DMS 273 treated with DMSO at 0.1 percent for 48 hours (cell line): ENCODE results near the gene PODN.

Source experiments
- DNase-seq: peaks from one replicate; lab custom pipeline; 2025; lab: John Stamatoyannopoulos, UW

The PODN gene

DNA sequence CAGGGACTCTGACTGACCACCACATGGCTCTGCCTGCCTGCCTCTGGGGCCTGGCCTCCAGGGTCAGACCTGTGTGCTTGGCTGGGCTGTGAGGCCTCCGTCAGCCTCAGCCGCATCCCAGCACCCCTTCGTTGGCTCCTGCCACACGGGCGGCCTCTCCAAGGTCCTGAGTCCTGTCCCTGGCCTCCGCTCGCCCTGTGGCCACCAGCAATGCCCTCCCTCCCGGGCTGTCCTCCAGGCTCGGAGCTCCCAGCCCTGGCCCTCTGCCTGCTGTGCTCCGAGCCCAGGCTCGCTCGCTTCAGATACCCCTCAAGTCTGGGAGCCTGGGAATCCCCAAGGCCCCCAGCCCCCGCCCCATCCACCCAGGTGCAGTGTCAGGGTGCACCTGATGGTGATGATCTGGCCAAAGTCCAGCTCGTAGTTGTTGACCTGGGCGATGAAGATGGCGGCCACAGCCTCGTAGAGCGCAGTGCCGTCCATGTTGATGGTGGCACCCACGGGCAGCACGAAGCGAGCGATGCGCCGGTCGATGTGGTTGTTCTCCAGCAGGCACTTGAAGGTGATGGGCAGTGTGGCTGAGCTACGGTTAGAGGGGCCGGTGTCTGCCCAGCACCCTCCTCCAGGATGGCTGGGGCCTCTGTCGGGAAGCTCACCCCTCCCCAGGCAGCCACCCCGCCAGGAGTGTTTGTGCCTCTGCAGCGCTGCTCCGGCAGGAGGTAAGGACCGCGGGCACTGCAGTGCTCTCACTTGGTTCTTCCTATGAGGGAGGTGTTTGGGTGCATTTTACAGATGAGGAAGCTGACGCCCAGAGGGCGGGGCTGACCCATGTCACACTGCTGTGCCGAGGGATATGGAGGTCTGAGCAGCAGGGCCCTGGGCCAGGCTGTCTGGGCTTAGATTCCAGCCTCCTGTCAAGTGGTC lies 28.5 kb downstream of the PODN start:
- DNase-seq = no peak

DNA sequence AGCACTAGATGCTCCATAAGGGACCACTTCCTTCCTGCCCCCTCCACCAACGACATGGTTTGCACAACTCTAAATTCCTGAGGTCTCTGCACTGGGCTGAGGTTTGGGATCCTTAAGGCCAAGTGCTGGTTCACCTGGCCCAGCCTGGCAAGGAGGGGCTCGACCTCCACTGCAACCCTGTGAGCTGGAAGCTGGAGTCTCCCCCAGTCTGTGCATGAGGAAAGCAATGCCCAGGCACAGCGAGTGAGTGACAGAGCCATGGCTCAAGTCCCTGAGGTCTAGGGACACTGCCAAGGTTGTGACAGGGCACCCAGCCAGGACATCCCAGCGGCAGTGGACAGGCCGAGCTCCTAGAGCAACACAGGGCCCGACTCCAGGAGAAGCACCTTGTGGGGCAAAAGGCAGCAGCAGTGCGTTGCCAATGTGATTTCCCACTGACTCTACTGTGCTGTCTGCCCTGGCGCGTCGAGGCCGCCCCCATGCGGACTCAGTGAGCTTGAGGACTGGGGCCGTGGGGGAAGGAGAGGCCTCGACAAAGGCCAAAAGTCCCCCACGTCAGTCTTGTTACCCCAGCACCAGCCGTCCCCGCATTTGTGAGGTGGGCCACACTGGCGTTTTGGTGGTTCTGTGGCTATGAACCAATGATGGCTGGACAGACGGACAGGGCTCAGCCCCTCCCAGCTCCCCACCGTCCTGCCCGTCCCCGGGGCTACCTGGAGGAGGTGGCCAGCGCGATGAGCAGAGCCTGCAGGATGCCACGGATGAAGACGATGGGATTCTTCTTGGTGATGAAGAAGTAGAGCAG lies 30.0 kb downstream of the PODN start:
- DNase-seq = no peak

DNA sequence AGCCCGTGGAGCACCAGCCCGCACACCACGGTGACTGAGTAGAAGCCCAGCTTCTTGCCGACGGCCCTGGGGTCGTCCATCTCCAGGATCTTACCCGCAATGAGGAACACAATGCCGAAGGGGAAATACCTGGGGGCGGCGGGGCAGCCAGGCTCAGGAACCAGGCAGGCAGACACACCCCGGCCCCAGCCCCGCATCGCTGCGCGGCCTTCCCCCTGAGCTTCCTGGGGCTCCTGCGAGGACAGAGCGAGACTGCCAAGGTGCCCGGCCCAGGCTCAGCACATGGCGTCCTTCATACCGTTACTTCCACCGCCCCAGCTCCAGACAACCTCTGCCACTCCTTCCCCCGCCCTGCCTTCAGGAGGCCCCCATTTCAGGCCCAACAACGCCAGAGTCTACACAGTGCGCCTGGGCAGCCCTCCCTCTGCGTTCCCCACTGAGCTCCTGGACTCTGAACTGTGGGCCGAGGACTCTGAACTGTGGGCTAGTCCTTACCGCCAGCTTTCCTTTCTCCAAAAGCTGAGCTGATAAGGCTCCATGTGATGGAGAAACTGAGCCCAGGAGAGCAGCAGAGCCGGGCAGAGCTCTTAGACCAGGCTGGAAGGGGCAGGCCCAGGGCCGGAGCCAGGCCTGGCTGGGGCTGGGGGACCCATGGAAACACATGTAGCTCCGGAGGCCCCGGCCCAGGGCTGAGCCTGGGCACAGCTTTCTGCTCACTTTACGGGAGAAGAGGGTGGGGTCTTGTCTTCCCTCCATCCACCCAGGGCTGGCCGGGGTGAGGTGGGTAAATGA lies 30.8 kb downstream of the PODN start:
- DNase-seq = no peak

DNA sequence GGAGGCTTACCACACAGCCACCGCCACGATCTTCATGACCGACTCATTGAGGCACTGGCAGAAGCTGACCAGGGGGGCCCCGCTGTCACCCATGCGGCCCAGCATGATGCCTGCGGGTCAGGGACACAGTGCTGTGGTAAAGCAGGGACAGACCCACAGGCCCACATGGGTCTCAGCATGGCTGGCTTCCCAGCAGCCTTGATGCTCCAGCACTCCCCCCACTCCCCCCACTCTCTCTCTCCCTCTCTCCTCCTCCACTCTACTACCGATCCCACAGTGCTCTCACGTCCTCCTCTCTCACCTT lies 31.4 kb downstream of the PODN start:
- DNase-seq = no peak

DNA sequence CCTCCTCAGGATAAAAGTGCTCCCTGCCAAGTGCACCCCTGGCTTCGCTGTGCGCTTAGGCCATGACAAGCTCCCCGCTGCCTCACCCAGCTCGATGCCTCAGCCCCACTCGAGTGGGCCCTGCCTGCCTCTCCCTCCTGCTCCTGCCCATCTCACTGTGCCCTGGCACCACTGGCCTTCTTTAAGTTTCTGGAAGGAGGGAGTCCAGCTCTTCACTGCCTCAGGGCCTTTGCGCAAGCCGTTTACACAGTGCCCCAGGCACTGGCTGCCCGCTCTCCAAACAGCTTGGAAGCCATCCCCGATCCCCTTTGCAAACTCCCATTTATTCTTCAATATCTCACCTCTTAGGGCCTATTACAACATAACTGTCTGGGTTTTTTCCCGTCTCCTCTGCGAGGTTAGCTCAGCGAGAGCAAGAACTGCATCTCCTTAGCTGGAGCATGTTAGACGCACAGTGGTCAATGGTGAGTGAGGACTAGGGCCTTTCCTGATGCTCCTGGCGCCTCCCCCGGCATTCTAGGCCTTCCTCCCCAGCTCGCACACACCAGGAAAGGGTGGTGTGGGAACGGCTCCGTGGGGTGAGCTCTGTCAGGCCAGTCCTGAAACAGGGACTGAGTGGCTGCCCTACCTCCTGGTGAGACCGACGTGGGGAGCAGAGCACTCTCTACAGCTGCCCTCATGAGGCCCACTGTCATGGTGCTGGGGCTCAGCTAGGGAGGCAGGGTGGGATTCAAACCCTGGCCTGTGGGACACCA lies 31.9 kb downstream of the PODN start:
- DNase-seq = no peak

DNA sequence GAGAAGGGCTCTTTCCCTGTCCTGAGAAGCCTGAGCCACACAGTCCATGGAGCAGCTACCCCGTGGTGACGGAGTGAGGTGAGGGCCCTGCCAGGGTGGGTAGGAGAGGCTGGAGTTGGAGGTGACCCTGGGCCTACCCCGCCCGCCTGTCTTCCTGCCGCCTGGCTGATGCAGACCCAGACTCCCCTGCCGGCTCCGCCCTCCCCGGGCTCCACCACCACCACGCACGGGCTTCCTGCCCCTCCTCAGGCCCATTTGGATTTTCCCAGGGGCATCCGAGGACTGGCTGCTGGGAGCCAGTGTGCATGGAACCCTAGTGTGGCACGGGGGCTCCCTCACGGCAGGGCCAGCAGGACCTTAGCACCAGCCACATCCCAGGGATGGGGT lies 32.5 kb downstream of the PODN start:
- DNase-seq = no peak

DNA sequence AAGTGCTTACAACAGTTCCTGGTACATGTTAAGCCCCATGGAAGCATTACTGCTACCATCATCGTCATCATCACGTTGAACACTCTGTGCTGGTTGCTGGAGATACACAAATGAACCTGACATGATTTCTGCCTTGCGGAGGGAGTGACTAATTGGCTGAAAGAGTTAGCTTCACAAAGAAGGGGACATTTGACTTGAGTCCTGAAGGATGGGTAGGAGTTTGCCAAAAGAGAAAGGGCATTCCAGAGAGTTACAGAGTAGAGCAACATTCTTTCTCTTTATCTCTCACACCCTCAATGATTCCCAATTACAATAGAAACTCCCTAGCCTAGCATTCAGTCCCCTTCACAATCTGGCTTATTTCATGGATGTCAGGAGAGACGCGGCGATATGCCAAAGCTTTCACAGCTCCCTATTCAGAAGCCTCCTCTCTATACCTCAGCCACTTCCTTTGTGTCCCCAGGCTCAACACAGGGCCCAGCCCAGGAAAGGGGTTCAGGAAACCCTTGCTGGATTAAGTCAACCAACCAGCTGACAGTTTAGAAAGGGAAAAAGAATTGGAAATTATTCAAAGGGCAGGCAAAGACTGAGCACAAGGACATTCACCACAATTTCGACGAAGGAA lies 42.4 kb downstream of the PODN start:
- DNase-seq = no peak

DNA sequence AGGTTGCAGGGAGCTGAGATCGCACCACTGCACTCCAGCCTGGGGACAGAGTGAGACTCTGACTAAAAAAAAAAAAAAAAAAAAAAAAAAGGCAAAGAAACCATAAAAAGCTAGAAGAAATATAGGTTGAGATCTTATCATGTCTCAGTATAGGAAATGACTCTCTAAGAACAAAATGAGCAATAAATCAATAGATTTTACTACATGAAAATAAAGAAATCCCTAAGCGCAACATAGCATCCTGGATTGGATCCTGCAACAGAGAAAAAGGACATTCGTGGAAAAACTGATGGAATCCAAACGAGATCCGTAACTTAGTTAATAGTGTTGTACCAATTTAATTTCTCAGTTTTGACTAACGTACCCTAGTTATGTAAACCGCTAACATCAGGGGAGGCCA lies 45.1 kb downstream of the PODN start:
- DNase-seq = no peak

DNA sequence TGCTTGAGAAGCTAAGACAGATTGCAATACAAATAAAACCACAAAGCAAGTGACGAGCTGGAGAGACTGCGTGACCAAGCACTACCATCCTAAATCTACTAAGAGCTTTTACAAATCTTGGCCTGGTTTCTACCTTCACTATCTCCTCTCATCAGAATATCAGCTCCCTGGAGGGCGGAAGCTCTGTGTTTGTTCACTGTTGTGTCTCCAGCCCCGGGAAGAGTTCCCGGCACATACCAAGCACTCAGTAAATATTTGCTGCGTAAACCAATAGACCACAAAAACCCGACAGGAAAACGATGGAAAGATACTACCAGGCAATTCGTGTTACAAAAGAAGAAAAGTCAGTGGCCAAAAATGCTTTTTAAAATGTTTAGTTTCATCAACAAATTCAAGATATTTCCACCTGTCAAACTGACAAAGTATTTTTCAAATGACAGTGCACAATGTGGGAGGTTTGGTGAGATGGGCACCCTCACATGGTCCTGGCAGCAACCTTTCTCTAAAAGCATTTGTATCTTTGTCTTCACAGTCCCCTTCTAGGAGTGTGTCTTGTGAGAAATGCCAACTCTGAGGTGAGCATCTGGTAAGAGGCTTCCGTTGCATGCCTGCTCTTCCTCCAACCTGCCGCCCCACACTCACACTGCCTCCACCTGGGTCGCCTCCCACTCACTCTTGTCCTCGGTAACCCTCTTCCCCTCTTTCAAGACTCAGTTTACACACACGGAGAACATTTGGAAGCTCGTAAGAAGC lies 45.7 kb downstream of the PODN start:
- DNase-seq = no peak

DNA sequence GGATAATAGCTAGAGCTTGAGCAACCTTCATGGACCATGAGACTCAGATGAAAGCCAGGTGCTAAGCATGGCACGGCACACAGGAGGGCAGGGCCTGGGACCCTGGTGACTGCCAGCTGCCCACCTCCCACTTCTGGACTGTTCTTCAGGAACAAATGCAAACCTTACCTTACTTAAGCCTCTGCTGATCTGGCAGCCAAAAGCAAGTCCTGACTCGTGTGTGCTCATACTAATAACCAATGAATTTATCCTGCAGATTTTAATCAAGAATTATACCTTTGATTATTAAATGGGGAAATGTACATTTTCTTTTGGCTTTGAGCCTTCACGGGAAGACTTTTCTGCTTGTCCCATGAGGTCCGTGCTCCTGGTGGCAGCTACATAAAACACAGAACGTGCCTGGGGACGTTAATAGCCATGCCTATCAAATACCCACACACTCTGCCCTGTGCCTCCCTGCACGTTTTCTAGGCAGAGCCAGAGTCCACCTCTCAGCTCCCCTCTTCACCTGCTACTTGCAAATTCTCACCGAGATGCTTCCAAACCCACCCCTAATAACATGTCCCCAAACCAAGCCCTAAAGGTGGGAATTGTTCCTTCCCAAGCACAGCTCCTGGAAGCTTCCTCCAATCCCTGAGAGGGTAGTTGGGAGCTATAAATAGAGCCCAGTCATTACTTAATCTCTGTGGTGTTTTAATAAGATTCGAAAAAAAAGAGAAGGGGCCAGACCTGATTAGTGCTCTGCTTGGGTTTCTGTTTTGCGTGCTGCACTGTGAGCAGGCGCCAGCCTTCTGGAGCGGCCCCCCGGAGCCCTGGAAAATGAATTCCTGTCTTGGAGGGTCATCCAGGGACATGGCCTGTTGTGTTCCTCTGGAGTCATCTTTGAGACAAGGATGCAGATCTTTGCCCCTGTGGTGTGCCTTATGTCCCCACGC lies 46.9 kb downstream of the PODN start:
- DNase-seq = no peak

DNA sequence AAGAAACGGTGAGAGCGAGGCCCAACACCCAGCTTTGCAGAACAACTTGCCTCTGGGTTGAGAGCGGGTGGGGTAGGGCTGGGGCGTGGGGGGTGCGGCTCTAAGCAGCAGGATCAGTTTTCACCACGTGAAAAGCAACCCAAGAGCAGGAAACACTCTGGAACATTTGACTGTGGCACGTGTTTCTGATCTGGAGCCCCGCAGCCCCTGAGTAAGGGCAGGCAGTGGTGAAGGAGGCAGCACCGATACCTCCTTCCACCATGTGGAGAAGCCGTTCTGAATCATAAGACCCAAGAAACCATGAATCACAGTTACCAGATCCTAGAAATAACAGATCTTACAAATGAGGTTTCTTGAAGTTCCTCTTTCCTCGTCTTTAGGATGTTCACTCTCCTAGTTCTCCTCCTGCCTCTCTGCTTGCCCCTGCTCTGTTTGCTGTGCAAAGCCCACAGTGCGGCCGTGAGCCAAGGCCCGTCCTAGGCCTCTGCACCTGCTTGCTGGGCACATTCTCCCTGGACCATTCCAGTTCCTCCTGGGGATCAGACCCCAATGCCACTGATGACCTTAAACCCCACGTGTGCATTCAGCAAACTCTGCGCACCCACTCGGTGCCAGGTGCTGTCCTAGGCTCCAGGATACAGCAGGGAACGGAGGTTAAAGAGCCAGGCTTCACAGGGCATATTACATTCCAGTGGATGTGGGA lies 48.5 kb downstream of the PODN start:
- DNase-seq = no peak

DNA sequence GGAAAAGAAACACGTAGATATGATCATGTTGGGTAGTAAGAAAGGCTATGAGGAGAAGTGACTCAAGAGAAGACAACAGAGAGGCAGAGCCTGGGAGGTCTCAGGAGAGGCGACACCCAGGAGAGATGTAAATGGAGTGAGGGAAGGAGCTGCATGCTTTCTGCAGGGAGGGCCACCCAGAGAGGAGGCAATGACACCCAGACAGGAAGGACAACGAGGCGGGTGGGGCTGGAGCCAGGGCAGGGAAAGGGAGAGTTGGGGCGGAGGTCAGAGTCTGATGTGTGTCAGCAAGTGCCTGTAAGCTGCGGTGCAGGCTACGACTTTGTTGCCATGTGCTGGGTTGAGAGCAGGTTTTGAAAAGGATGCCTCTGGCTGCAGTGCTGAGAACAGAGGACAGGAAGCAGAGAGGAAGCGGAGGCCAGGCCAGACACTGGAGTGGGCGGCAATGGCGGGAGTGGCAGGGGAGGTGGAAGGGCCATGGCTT lies 49.1 kb downstream of the PODN start:
- no peak for DNase-seq

DNA sequence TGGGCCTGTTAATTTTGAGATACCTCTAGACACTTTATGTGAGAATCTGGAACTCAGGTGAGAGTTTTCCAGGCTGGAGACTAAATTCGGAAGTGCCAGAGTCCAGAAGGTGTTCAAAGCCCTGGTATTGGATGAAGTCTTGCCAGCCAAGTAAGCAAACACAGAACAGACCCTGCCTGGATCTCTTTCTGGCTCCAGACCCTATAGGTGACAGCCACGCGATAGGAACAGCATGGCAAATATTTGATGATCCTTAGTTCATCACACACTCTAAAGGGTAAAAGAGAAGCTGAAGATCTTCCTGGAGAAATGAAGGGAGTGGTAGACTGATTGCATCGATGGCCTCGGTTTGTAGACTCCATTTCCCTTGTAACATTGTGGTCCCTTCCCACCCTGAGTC lies 49.7 kb downstream of the PODN start:
- no peak for DNase-seq

DNA sequence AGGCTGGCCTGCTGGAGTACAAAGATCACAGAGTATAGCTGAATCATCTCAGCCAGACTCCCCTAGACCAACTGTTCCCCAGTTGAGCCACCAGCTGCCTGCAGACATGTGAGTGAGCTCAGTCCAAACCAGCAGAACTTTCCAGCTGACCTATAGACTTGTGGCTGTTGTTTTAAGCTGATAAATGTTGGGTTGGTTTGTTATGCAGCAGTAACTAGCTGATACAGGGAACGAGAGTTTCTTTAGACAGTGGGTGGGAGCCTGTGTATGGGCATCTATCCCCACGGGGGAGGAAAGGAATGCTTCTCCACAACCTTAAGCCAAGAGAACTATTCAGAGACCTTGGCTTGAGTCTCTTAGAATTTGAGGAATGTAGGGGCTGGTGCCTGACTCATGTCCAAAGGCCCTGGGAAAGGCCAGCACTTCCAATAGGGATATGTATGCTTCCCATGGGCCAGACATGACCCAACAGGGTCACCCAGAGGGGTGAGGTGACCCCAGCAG lies 50.3 kb downstream of the PODN start:
- DNase-seq = no peak

DNA sequence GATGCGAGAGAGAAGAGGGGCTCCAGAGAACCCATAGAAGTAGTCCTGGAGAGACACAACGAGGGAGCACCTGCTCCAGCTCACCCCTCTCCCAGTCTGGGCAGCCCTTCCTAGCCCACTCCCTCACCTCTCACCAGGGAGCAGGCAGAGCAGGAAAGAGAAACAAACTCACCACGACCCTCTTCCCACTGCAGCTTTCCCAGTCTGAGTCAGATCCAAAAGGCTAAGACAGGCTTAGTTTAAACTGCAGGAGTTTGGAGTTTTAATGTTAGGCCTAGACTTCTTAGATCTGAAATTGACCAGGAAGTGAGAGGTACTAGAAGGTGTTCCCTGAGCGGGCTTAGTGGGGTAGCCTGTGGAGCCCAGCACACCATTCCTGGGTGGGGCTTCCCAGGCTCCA lies 50.8 kb downstream of the PODN start:
- DNase-seq = no peak

DNA sequence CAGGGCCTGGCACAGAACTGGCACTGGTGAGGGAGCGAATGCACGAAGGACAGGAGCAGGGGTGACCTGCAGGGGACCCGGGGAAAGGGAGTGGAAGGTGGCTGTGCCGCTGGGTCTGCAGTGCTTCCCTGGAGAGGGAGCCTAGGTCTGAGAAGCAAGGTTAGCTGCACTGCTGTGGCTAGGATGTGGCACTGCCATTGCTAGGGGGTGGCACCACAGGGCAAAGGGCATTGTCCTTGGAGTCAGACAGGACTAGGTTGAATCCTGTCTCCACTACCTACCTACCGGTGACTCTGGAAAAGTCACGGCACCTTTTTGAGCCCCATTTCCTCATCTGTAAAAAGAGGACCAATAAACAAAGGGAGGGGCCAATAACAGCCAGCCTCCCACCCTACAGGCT lies 52.1 kb downstream of the PODN start:
- DNase-seq = no peak

DNA sequence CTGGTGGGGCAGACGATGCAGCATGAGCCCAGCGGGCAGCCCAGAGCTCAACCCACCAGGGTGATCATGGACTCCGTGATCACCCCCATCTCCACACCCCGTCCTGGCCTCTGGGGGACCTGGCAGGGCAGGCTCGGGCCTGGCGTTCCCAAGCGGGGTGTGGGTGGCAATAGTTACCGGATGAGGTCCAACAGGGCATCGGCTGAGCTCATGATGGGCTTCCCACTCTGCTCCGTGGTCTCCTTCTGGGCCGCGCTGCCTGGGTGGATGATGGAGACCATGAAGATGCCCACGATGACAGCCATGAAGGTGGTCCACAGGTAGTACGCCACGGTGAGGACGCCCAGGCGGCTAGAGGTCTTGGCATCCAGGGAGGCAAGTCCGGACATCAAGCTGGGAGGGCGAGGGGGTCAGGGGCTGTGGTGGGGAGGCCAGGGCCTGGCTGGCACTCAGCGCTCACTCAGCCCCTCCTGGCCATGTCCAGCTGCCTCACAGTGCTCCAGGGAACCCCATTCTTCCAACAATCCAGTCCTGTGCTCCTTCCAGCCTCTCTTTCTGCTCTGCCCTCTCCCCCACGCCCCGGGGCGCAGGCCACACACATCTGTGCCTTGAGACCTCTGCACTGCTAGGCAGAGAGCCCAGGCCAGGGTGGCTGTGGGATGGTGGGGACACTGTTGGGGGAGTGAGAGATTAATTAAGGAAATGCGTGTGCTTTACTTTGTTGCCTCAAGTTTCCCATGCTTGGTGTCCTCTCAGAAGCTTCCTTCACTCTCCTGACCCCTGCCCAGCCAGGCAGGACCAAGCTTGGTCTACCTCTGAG lies 52.8 kb downstream of the PODN start:
- no peak for DNase-seq
